ENCODE data around the gene OTOG. TPM values are rescaled to one million over a fixed set of nuclear protein-coding genes. Genes with fewer than 3 reads are reported as not detected.

The OTOG gene
- total and polyA plus RNA-seq, 4 experiments from 2014 or later: not detected

DNA sequence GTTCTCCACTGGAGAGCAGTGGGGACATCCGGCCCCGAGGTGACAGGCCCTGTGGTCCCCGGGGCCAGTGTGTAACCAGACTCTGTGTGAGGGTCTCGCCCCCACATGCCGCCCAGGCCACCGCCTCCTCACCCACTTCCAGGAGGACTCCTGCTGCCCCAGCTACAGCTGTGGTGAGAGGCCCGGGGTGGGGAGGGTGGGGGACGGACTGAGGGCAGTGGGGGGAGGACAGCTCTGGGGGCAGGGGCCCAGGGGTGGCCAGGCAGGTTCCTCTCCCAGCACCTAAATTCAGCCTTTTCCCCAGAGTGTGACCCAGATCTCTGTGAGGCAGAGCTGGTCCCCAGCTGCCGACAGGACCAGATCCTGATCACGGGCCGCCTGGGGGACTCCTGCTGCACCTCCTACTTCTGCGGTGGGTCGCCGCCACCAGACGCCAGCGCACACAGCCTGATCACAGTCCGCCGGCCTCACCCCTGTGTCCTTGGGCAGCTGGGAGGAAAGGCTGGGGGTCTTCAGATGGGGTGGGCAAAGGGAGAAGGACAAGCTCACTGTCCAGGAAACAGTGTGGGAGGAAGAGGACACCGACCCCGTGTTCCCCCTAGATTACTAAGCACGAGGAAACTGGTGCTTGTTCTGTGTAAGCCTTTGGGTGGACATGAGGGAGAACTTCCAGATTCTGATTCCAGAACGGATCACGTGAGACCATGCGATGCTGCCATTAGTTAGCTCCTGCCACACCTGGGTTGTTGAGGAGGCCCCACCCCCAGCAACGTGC, 87.9 kb downstream of the OTOG start:
- intact Hi-C loops (cut with micrococcal nuclease): no loop called here
- Histone ChIP-seq H3K4me3 (ENCODE audit: low read length in 2 of 2) (no peak overlapping the region), H3K36me3 (ENCODE audit: insufficient read depth, low read length) (no peaks in the 10 kb centered on the region), H3K27ac (ENCODE audit: low read depth, low read length) (no peak overlapping the region), H3K4me1 (ENCODE audit: insufficient read depth, low read length) (no peaks in the 10 kb centered on the region), H3K27me3 (ENCODE audit: insufficient read depth, low read length) (no peaks in the 10 kb centered on the region), H3K9me3 (ENCODE audit: control insufficient read depth in 1 of 2, low read length in 2 of 2) (no peaks in the 10 kb centered on the region)
- Mint-ChIP-seq H3K4me1 (no peaks in the 10 kb centered on the region), H3K4me3 (no peak overlapping the region), H3K36me3 (no peaks in the 10 kb centered on the region), H3K27ac (no peak overlapping the region), H3K27me3 (peaks cover 0 to 2% of the 10 kb centered on the region in 2 donors), H3K9me3 (no peaks in the 10 kb centered on the region)
- ChIA-PET POLR2A (ENCODE audit: partially characterized antibody) (no interaction called here), CTCF (ENCODE audit: partially characterized antibody) (no interaction called here)
- DNase-seq: no peak

DNA sequence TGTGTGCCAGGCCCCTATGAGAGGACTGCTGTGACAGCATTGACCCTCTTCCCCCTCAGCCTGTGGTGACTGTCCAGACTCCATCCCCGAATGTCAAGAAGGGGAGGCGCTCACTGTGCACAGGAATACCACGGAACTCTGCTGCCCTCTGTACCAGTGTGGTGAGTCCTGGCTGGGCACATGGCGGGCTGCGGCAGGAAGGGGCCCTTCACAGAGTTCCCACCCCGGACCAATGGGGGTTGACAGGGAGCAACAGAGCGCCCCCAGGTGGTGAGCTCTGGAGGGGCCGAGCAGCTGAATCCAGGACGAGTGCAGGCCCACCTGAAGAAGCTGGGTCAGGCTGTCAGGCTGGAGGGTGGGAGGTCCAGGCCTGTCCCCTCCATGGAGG, 88.5 kb downstream of the OTOG start:
- Mint-ChIP-seq H3K27ac (no peak overlapping the region), H3K4me3 (no peak overlapping the region), H3K4me1 (no peaks in the 10 kb centered on the region), H3K9me3 (no peaks in the 10 kb centered on the region), H3K27me3 (peaks cover 0 to 2% of the 10 kb centered on the region in 2 donors), H3K36me3 (no peaks in the 10 kb centered on the region)
- POLR2A ChIA-PET (ENCODE audit: partially characterized antibody): no interaction called here
- no peaks in the 10 kb centered on the region for H3K36me3 ChIP-seq (ENCODE audit: insufficient read depth, low read length)
- no peak overlapping the region for H3K27ac ChIP-seq (ENCODE audit: low read depth, low read length)
- CTCF ChIA-PET (ENCODE audit: partially characterized antibody): no interaction called here
- DNase-seq: no peak
- intact Hi-C loops (cut with micrococcal nuclease): no loop called here
- no peaks in the 10 kb centered on the region for H3K9me3 ChIP-seq (ENCODE audit: control insufficient read depth in 1 of 2, low read length in 2 of 2)
- no peaks in the 10 kb centered on the region for H3K4me1 ChIP-seq (ENCODE audit: insufficient read depth, low read length)
- no peaks in the 10 kb centered on the region for H3K27me3 ChIP-seq (ENCODE audit: insufficient read depth, low read length)
- H3K4me3 ChIP-seq (ENCODE audit: low read length in 2 of 2): no peak overlapping the region

- no peaks in the 10 kb centered on the region for H3K36me3 ChIP-seq (ENCODE audit: insufficient read depth, low read length)
- POLR2A ChIA-PET (ENCODE audit: partially characterized antibody): no interaction called here
- Mint-ChIP-seq H3K4me1 (no peaks in the 10 kb centered on the region), H3K27me3 (peaks cover 0 to 4% of the 10 kb centered on the region in 2 donors), H3K4me3 (no peak overlapping the region), H3K36me3 (no peaks in the 10 kb centered on the region), H3K27ac (no peak overlapping the region), H3K9me3 (no peaks in the 10 kb centered on the region)
- H3K4me3 ChIP-seq (ENCODE audit: low read length in 2 of 2): no peak overlapping the region
- no peaks in the 10 kb centered on the region for H3K9me3 ChIP-seq (ENCODE audit: control insufficient read depth in 1 of 2, low read length in 2 of 2)
- intact Hi-C loops (cut with micrococcal nuclease): no loop called here
- H3K27me3 ChIP-seq (ENCODE audit: insufficient read depth, low read length): no peaks in the 10 kb centered on the region
- CTCF ChIA-PET (ENCODE audit: partially characterized antibody): no interaction called here
- H3K27ac ChIP-seq (ENCODE audit: low read depth, low read length): no peak overlapping the region
- DNase-seq: no peak
- no peaks in the 10 kb centered on the region for H3K4me1 ChIP-seq (ENCODE audit: insufficient read depth, low read length)
These were observed 89.7 kb downstream of the OTOG start for GRCh38 chr11:17636721-17637120.

GRCh38 chr11:17637901-17638300, 90.8 kb downstream of the OTOG start:
- intact Hi-C loops (cut with micrococcal nuclease): no loop called here
- H3K36me3 ChIP-seq (ENCODE audit: insufficient read depth, low read length): no peaks in the 10 kb centered on the region
- H3K27me3 ChIP-seq (ENCODE audit: insufficient read depth, low read length): no peaks in the 10 kb centered on the region
- no peaks in the 10 kb centered on the region for H3K4me1 ChIP-seq (ENCODE audit: insufficient read depth, low read length)
- Mint-ChIP-seq H3K4me3 (no peak overlapping the region), H3K4me1 (no peaks in the 10 kb centered on the region), H3K9me3 (no peaks in the 10 kb centered on the region), H3K27ac (no peak overlapping the region), H3K27me3 (peaks cover 3 to 4% of the 10 kb centered on the region in 2 donors), H3K36me3 (no peaks in the 10 kb centered on the region)
- H3K27ac ChIP-seq (ENCODE audit: low read depth, low read length): no peak overlapping the region
- DNase-seq: no peak
- ChIA-PET POLR2A (ENCODE audit: partially characterized antibody) (no interaction called here), CTCF (ENCODE audit: partially characterized antibody) (no interaction called here)
- H3K9me3 ChIP-seq (ENCODE audit: control insufficient read depth in 1 of 2, low read length in 2 of 2): no peaks in the 10 kb centered on the region
- H3K4me3 ChIP-seq (ENCODE audit: low read length in 2 of 2): no peak overlapping the region

DNA sequence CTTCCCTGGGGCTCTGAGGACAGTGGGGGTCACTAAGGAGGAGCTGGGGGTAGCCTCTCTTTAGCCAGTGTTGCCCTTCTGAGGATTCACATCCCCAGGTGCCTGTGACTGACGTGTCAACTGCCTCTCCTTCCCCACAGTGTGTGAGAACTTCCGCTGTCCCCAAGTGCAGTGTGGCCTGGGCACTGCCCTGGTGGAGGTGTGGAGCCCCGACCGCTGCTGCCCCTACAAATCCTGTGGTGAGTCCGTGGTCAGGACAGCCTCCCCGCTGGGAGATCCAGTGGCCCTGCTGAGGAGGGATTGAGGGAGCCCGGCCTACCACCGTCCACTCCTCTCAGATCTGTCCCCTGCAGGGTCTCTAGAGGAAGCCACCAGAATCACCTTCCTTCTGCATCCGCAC, 91.3 kb downstream of the OTOG start:
- Histone ChIP-seq H3K27me3 (ENCODE audit: insufficient read depth, low read length) (no peaks in the 10 kb centered on the region), H3K27ac (ENCODE audit: low read depth, low read length) (no peak overlapping the region), H3K36me3 (ENCODE audit: insufficient read depth, low read length) (no peaks in the 10 kb centered on the region), H3K9me3 (ENCODE audit: control insufficient read depth in 1 of 2, low read length in 2 of 2) (no peaks in the 10 kb centered on the region), H3K4me3 (ENCODE audit: low read length in 2 of 2) (no peak overlapping the region), H3K4me1 (ENCODE audit: insufficient read depth, low read length) (no peaks in the 10 kb centered on the region)
- no peak for DNase-seq
- Mint-ChIP-seq H3K9me3 (no peaks in the 10 kb centered on the region), H3K4me1 (no peaks in the 10 kb centered on the region), H3K27ac (no peak overlapping the region), H3K36me3 (no peaks in the 10 kb centered on the region), H3K4me3 (no peak overlapping the region), H3K27me3 (peaks cover 3 to 4% of the 10 kb centered on the region in 2 donors)
- CTCF ChIA-PET (ENCODE audit: partially characterized antibody): no interaction called here
- POLR2A ChIA-PET (ENCODE audit: partially characterized antibody): no interaction called here
- intact Hi-C loops (cut with micrococcal nuclease): no loop called here

DNA sequence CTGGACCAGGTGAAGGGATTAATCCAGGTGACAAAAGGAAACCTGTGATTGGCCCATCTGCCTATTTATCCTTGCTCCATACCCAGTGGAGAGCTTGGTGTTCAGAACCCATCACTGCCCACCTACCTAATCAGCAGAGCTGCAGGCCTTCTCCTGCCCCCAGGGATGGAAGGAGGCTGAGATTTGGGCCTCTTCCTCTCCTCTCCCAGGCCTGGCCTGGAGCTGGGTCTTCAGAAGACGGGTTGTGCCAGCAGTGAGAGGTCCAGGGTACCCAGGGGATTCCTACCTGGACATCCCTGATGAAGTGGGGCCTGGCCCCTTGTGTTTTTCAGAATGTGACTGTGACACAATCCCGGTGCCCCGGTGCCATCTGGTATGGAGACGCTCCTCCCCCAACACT, 92.0 kb downstream of the OTOG start:
- no peaks in the 10 kb centered on the region for H3K27me3 ChIP-seq (ENCODE audit: insufficient read depth, low read length)
- H3K4me3 Mint-ChIP-seq: no peak overlapping the region
- CTCF ChIA-PET (ENCODE audit: partially characterized antibody): no interaction called here
- H3K36me3 Mint-ChIP-seq: no peaks in the 10 kb centered on the region
- H3K9me3 Mint-ChIP-seq: no peaks in the 10 kb centered on the region
- intact Hi-C loops (cut with micrococcal nuclease): no loop called here
- POLR2A ChIA-PET (ENCODE audit: partially characterized antibody): no interaction called here
- H3K4me1 ChIP-seq (ENCODE audit: insufficient read depth, low read length): no peaks in the 10 kb centered on the region
- no peaks in the 10 kb centered on the region for H3K36me3 ChIP-seq (ENCODE audit: insufficient read depth, low read length)
- H3K27me3 Mint-ChIP-seq: peaks cover 3 to 4% of the 10 kb centered on the region in 2 donors
- DNase-seq: no peak
- no peak overlapping the region for H3K27ac Mint-ChIP-seq
- H3K27ac ChIP-seq (ENCODE audit: low read depth, low read length): no peak overlapping the region
- H3K9me3 ChIP-seq (ENCODE audit: control insufficient read depth in 1 of 2, low read length in 2 of 2): no peaks in the 10 kb centered on the region
- no peak overlapping the region for H3K4me3 ChIP-seq (ENCODE audit: low read length in 2 of 2)
- no peaks in the 10 kb centered on the region for H3K4me1 Mint-ChIP-seq

DNA sequence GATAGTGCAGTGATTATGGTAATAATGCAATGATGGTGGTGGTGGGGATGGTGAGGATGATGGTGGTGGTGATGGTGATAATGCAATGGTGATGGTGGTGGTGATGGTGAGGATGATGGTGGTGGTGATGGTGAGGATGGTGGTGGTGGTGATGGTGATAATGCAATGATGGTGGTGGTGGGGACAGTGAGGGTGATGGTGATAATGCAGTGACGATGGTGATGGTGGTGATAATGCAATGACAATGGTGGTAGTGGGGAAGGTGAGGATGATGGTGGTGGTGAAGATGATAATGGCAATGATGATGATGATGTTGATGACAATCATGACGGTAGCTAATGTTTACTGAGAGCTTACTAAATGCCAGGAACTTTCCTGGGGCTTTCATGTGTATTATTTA, 92.7 kb downstream of the OTOG start:
- Histone ChIP-seq H3K4me1 (ENCODE audit: insufficient read depth, low read length) (no peaks in the 10 kb centered on the region), H3K9me3 (ENCODE audit: control insufficient read depth in 1 of 2, low read length in 2 of 2) (no peaks in the 10 kb centered on the region), H3K27ac (ENCODE audit: low read depth, low read length) (no peak overlapping the region), H3K27me3 (ENCODE audit: insufficient read depth, low read length) (no peaks in the 10 kb centered on the region), H3K36me3 (ENCODE audit: insufficient read depth, low read length) (no peaks in the 10 kb centered on the region), H3K4me3 (ENCODE audit: low read length in 2 of 2) (no peak overlapping the region)
- H3K36me3 Mint-ChIP-seq: no peaks in the 10 kb centered on the region
- ChIA-PET CTCF (ENCODE audit: partially characterized antibody) (no interaction called here), POLR2A (ENCODE audit: partially characterized antibody) (no interaction called here)
- H3K4me1 Mint-ChIP-seq: no peaks in the 10 kb centered on the region
- peaks cover 0 to 3% (median 0%) of the 10 kb centered on the region in 8 donors for H3K9me3 Mint-ChIP-seq
- H3K4me3 Mint-ChIP-seq: no peak overlapping the region
- no peak overlapping the region for H3K27ac Mint-ChIP-seq
- peaks cover 3 to 5% of the 10 kb centered on the region in 2 donors for H3K27me3 Mint-ChIP-seq
- DNase-seq: no peak
- intact Hi-C loops (cut with micrococcal nuclease): no loop called here

All from CD4-positive, alpha-beta memory T cell (primary cell).